IMR-90 (cell line): ENCODE measurements around the gene PRKAB1. TPM values are rescaled to one million over a fixed set of nuclear protein-coding genes. Genes with fewer than 3 reads are reported as not detected.
A peak's percentile ranks its signal among the peaks of the same experiment; 100 is the strongest.

Source experiments
- ATAC-seq: fragments of 200-7000 bp; cut with Tn5 transposase; 2 replicates; pipeline ENCODE4 v1.9.1; 2020; ENCODE audit warnings: low read depth, mild to moderate bottlenecking, moderate library complexity
- BruUV-seq: library from RNA; stranded (reverse); fragments of 400-500 nt; replicated peaks from 2 replicates; lab custom pipeline; 2021; lab: Mats Ljungman, UMichigan
- CTCF ChIA-PET: fragments of 300-600 bp; formaldehyde crosslinking; extraction: SDS; loops from one replicate; lab custom pipeline; 2021; ENCODE audit warnings: antibody characterized with exemption; lab: Yijun Ruan, JAX
- POLR2A ChIA-PET: fragments of 300-600 bp; sonication (Branson Sonifier 250); formaldehyde crosslinking; loops from one replicate; lab custom pipeline; 2022; ENCODE audit warnings: antibody characterized with exemption; ENCODE audit not compliant: unreplicated experiment; lab: Charles Lee
- DNase-seq: peaks from one replicate; pipeline ENCODE4 v3.0.0; 2013
- H2AFZ ChIP-seq: replicated peaks from 2 replicates; pipeline ENCODE3; 2013; ENCODE audit warnings: low read length, mild to moderate bottlenecking; ENCODE audit not compliant: poor library complexity
- H2AK5ac ChIP-seq: 2 replicates; pipeline ENCODE4 v1.6.1; 2013; ENCODE audit warnings: low read depth, low read length, inconsistent platforms
- H2AK9ac ChIP-seq: replicated peaks from 2 replicates; pipeline ENCODE3; 2013; ENCODE audit warnings: mild to moderate bottlenecking, low read depth, low read length, moderate library complexity; ENCODE audit not compliant: poor library complexity
- H2BK120ac ChIP-seq: 2 replicates; pipeline ENCODE4 v1.6.1; 2013; ENCODE audit warnings: low read depth, low read length, inconsistent platforms
- H2BK15ac ChIP-seq: 3 replicates; pipeline ENCODE4 v1.6.1; 2013; ENCODE audit warnings: low read depth, low read length, inconsistent platforms
- H2BK20ac ChIP-seq: 2 replicates; pipeline ENCODE4 v1.6.1; 2013; ENCODE audit warnings: low read depth, mild to moderate bottlenecking, inconsistent platforms, low read length, moderate library complexity
- H2BK5ac ChIP-seq: 2 replicates; pipeline ENCODE4 v1.6.1; 2013; ENCODE audit warnings: mild to moderate bottlenecking, low read depth, low read length, inconsistent platforms; ENCODE audit not compliant: poor library complexity, severe bottlenecking
- H3K14ac ChIP-seq: replicated peaks from 2 replicates; pipeline ENCODE4 v1.6.1; 2013; ENCODE audit warnings: low read depth, low read length, inconsistent platforms
- H3K18ac ChIP-seq: 2 replicates; pipeline ENCODE4 v1.6.1; 2013; ENCODE audit warnings: low read depth, low read length, control low read depth
- H3K23ac ChIP-seq: 2 replicates; pipeline ENCODE4 v1.6.1; 2013; ENCODE audit warnings: low read depth, low read length, inconsistent platforms
- H3K27ac ChIP-seq: 2 replicates; pipeline ENCODE4 v1.5.1; 2013; ENCODE audit warnings: mild to moderate bottlenecking, control low read depth, low read length; ENCODE audit not compliant: insufficient read depth
- H3K27me3 ChIP-seq: 2 replicates; pipeline ENCODE4 v1.6.1; 2013; ENCODE audit warnings: low read length; ENCODE audit not compliant: control insufficient read depth, insufficient read depth
- H3K36me3 ChIP-seq: 2 replicates; pipeline ENCODE4 v1.6.1; 2013; ENCODE audit warnings: low read length, mixed read lengths; ENCODE audit not compliant: control insufficient read depth, insufficient read depth
- H3K4ac ChIP-seq: 2 replicates; pipeline ENCODE4 v1.6.1; 2013; ENCODE audit warnings: low read depth, low read length, inconsistent platforms
- H3K4me1 ChIP-seq: 2 replicates; pipeline ENCODE4 v1.6.1; 2013; ENCODE audit warnings: low read length, mixed read lengths; ENCODE audit not compliant: control insufficient read depth, insufficient read depth
- H3K4me2 ChIP-seq: 2 replicates; pipeline ENCODE4 v1.6.1; 2013; ENCODE audit warnings: low read depth, mild to moderate bottlenecking, control low read depth, low read length, moderate library complexity
- H3K4me3 ChIP-seq: 2 replicates; pipeline ENCODE4 v1.5.1; 2013; ENCODE audit warnings: low read depth, mild to moderate bottlenecking, control low read depth, low read length, moderate library complexity; ENCODE audit not compliant: insufficient read depth
- H3K56ac ChIP-seq: 2 replicates; pipeline ENCODE4 v1.6.1; 2013; ENCODE audit warnings: low read length, inconsistent platforms; ENCODE audit not compliant: insufficient read depth; ENCODE audit errors: extremely low read depth
- H3K79me1 ChIP-seq, 2 experiments: 2 replicates each; pipeline ENCODE4 v1.6.1; 2013; ENCODE audit warnings: low read length in 2 of 2, inconsistent platforms in 1 of 2, low read depth in 1 of 2
- H3K9ac ChIP-seq: 2 replicates; pipeline ENCODE4 v1.6.1; 2013; ENCODE audit warnings: low read depth, low read length, control low read depth
- H3K9me1 ChIP-seq: 2 replicates; pipeline ENCODE4 v1.6.1; 2013; ENCODE audit warnings: low read length, inconsistent platforms; ENCODE audit not compliant: insufficient read depth
- H3K9me3 ChIP-seq: 2 replicates; pipeline ENCODE4 v1.6.1; 2013; ENCODE audit warnings: low read length; ENCODE audit not compliant: control insufficient read depth, insufficient read depth
- H4K20me1 ChIP-seq: 2 replicates; pipeline ENCODE4 v1.6.1; 2013; ENCODE audit warnings: low read length, inconsistent platforms; ENCODE audit not compliant: insufficient read depth
- H4K5ac ChIP-seq: 2 replicates; pipeline ENCODE4 v1.6.1; 2013; ENCODE audit warnings: mild to moderate bottlenecking, low read depth, low read length, control low read depth
- H4K8ac ChIP-seq, 2 experiments: 2 replicates each; pipeline ENCODE4 v1.6.1; 2013; ENCODE audit warnings: low read depth in 2 of 2, low read length in 2 of 2, control low read depth in 1 of 2, inconsistent platforms in 1 of 2
- H4K91ac ChIP-seq: 2 replicates; pipeline ENCODE4 v1.6.1; 2013; ENCODE audit warnings: low read depth, low read length, inconsistent platforms; ENCODE audit not compliant: insufficient read depth
- CEBPB ChIP-seq: IDR thresholded peaks from 2 replicates; pipeline ENCODE4 v1.6.1; 2012; ENCODE audit warnings: low read depth, low read length, improper control_type of control experiment
- ELK1 ChIP-seq: fragments of 150-350 bp; IDR thresholded peaks from 2 replicates; pipeline ENCODE4 v1.6.1; 2016; ENCODE audit warnings: low read depth, mild to moderate bottlenecking, low read length, moderate library complexity, borderline replicate concordance
- WGBS, 2 experiments: methylation state at CpG; one replicate each; pipeline versions ENCODE4 v1.1.5 to v1.1.7; 2013; ENCODE audit warnings: missing lambda C conversion rate in 2 of 2; ENCODE audit not compliant: insufficient read length in 1 of 2; ENCODE audit errors: extremely low coverage in 2 of 2; 5-methylcytosine and 5-hydroxymethylcytosine counted together
- dilution Hi-C: fragments of 300-500 bp; cut with HindIII; formaldehyde crosslinking; loops from one replicate; pipeline ENCODE4 v1.14.3; 2018; ENCODE audit warnings: low sequenced_read_pairs; ENCODE audit not compliant: unreplicated experiment
- in situ Hi-C: fragments of 300-500 bp; cut with MboI; formaldehyde crosslinking; loops from 3 replicates; pipeline ENCODE4 v1.14.3; 2019; ENCODE audit warnings: low sequenced_read_pairs, inconsistent platforms, mixed read lengths
- intact Hi-C: fragments of 100-400 bp; cut with micrococcal nuclease; formaldehyde crosslinking; loops from 2 replicates; pipeline ENCODE4 v1.10.0; 2022
- polyA plus RNA-seq, 3 experiments: library from polyadenylated mRNA; depleted of rRNA; stranded (reverse); fragments of >200 nt; gene quantifications; 2 replicates each; pipeline ENCODE4 v1.2.3, GENCODE V29; 2012; ENCODE audit warnings: low replicate concordance in 1 of 3
- total RNA-seq: library from RNA; depleted of rRNA; stranded (reverse); fragments of >200 nt; gene quantifications from 2 replicates; pipeline ENCODE4 v1.2.3, GENCODE V29; 2012

PRKAB1 gene
- total and polyA plus RNA-seq, 2 of the 4 experiments (the other 2 are of a cell fraction): 9.7 to 19.3 TPM

GRCh38 chr12:119686355-119686754, 18.4 kb downstream of the PRKAB1 start:
- no peaks in the 10 kb centered on the region for H4K20me1 ChIP-seq
- no peak overlapping the region for H2BK15ac ChIP-seq
- in situ Hi-C loops (no loop called here), intact Hi-C loops (no loop called here), dilution Hi-C loops (no loop called here)
- TSS peak; percentile 69 for BruUV-seq
- no peak overlapping the region for H3K14ac ChIP-seq
- no peak overlapping the region for H2BK120ac ChIP-seq
- no peak overlapping the region for H3K4me2 ChIP-seq
- H3K4me1 ChIP-seq: no peaks in the 10 kb centered on the region
- POLR2A ChIA-PET: no interaction called here
- no peak for ATAC-seq
- peaks cover 5% of the 10 kb centered on the region; the same call in 1 of the 2 replicates for H3K9me1 ChIP-seq
- H3K18ac ChIP-seq: no peak overlapping the region
- peaks cover 9% of the 10 kb centered on the region for H3K36me3 ChIP-seq
- H3K27me3 ChIP-seq: no peaks in the 10 kb centered on the region
- H3K27ac ChIP-seq: no peak overlapping the region
- no peak overlapping the region for H4K5ac ChIP-seq
- no peaks in the 10 kb centered on the region for H3K79me1 ChIP-seq
- no peaks in the 10 kb centered on the region for H3K9me3 ChIP-seq
- CTCF ChIA-PET: interaction anchor here (0.8 to 1.0 kb wide), 2 partner anchors 9 to 19 kb away, joined by 3 read pairs; partner anchors contain the start of gene PRKAB1
- H2BK5ac ChIP-seq: no peak overlapping the region
- H3K23ac ChIP-seq: no peak overlapping the region
- no peak overlapping the region for H2AFZ ChIP-seq
- no peak overlapping the region for H3K56ac ChIP-seq
- no peak overlapping the region for H4K8ac ChIP-seq
- H4K91ac ChIP-seq: no peak overlapping the region
- TF ChIP-seq CEBPB (no peak), ELK1 (no peak)
- no peak overlapping the region for H3K9ac ChIP-seq
- H2AK9ac ChIP-seq: no peak overlapping the region
- H2AK5ac ChIP-seq: no peak overlapping the region
- H3K4me3 ChIP-seq: no peak overlapping the region
- H3K4ac ChIP-seq: no peak overlapping the region
- 98% methylated on average over 8 of the region's 12 CpGs; no CpG with 5 or more reads in 1 of the 2 experiments for WGBS, 2 experiments
- H2BK20ac ChIP-seq: no peak overlapping the region
- DNase-seq: no peak
